ENCODE measurements around the gene NANOS2. TPM values are rescaled to one million over a fixed set of nuclear protein-coding genes. Genes with fewer than 3 reads are reported as not detected.

NANOS2 gene
- total and polyA plus RNA-seq, 2 of the 4 experiments (the other 2 are of a cell fraction), result not detected

DNA sequence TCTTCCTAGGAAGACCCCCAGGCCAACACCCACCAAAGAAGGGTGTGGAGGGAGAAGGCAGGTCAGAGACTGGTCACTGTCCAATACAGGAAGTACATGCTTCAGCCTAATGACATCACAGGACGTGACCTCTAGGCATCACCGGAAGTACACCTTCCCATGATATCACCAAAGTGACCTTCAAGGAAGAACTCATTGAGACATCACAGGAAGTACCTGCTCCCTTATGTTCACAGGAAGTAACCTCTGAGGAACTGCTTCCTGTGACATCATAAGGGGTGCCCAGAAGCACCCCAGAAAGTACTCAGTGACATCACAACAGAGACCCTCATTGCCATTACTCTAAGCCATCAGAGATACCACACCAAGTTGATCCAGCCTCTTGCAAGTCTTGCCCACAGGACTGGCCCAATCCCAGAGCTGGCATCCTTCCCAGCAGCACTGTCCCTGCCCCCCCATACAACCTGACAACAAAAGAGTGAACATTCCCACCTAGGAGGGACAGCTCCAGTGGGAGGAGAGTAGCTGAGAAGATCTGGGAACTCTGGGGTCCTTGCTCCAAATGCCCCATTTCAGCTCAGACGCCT, 24.2 kb upstream of the NANOS2 start:
- no peak overlapping the region for H3K23ac ChIP-seq (ENCODE audit: low read depth, low read length)
- in situ Hi-C loops (cut with MboI; ENCODE audit: low sequenced_read_pairs) (no loop called here), dilution Hi-C loops (cut with HindIII; ENCODE audit: low sequenced_read_pairs, unreplicated experiment) (no loop called here), intact Hi-C loops (cut with micrococcal nuclease) (no loop called here)
- no peak overlapping the region for H3K18ac ChIP-seq (ENCODE audit: low read depth, low read length)
- no peaks in the 10 kb centered on the region for H4K20me1 ChIP-seq (ENCODE audit: insufficient read depth, low read length)
- no peak overlapping the region for H3K9ac ChIP-seq (ENCODE audit: low read depth, low read length)
- no CpG with 5 or more reads among the region's 3 CpGs for WGBS, 2 experiments (ENCODE audit: extremely low coverage in 2 of 2, insufficient read length in 1 of 2)
- H3K36me3 ChIP-seq (ENCODE audit: control insufficient read depth, insufficient read depth, low read length), result no peaks in the 10 kb centered on the region
- H3K79me1 ChIP-seq (ENCODE audit: low read depth in 1 of 2, low read length in 2 of 2), result no peaks in the 10 kb centered on the region
- no peak overlapping the region for H4K5ac ChIP-seq (ENCODE audit: low read depth, low read length)
- H2BK15ac ChIP-seq (ENCODE audit: low read depth, low read length), result no peak overlapping the region
- H3K27me3 ChIP-seq (ENCODE audit: control insufficient read depth, insufficient read depth, low read length), result peaks cover 58% of the 10 kb centered on the region
- H2AFZ ChIP-seq (replicated peaks; ENCODE audit: low read length, poor library complexity), result peak overlapping the region; percentile 9
- no peak overlapping the region for H3K4me3 ChIP-seq (ENCODE audit: insufficient read depth, low read depth, low read length)
- ChIA-PET CTCF (no interaction called here), POLR2A (ENCODE audit: unreplicated experiment) (no interaction called here)
- DNase-seq (no peak), ATAC-seq (ENCODE audit: low read depth) (no peak)
- H2BK20ac ChIP-seq (ENCODE audit: low read depth, low read length), result no peak overlapping the region
- no peak overlapping the region for H2BK5ac ChIP-seq (ENCODE audit: low read depth, low read length, poor library complexity, severe bottlenecking)
- no peak overlapping the region for H3K56ac ChIP-seq (ENCODE audit: extremely low read depth, insufficient read depth, low read length)
- no peak overlapping the region for H3K4me2 ChIP-seq (ENCODE audit: low read depth, low read length)
- no peak for TF ChIP-seq POLR2A (IDR thresholded peaks at IDR 0.05; ENCODE audit: low read depth, low read length)
- TF ChIP-seq NFE2L2 (IDR thresholded peaks at IDR 0.05; ENCODE audit: low read depth, low read length), result no peak
- TF ChIP-seq BHLHE40 (IDR thresholded peaks at IDR 0.05; ENCODE audit: low read depth, low read length), result no peak
- no peak for TF ChIP-seq CHD1 (IDR thresholded peaks at IDR 0.05; ENCODE audit: low read depth, low read length)
- TF ChIP-seq, protein P1, sequence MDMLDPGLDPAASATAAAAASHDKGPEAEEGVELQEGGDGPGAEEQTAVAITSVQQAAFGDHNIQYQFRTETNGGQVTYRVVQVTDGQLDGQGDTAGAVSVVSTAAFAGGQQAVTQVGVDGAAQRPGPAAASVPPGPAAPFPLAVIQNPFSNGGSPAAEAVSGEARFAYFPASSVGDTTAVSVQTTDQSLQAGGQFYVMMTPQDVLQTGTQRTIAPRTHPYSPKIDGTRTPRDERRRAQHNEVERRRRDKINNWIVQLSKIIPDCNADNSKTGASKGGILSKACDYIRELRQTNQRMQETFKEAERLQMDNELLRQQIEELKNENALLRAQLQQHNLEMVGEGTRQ (IDR thresholded peaks at IDR 0.05; ENCODE audit: low read depth, low read length), result no peak
- no peak overlapping the region for H3K4ac ChIP-seq (ENCODE audit: low read depth, low read length)
- no TSS peak for BruUV-seq (replicated peaks)
- H4K8ac ChIP-seq (ENCODE audit: low read depth in 2 of 2, low read length in 2 of 2), result no peak overlapping the region
- H4K91ac ChIP-seq (ENCODE audit: insufficient read depth, low read depth, low read length), result no peak overlapping the region
- no peak overlapping the region for H3K27ac ChIP-seq (ENCODE audit: insufficient read depth, low read length)
- no peaks in the 10 kb centered on the region for H3K9me1 ChIP-seq (ENCODE audit: insufficient read depth, low read length)
- H2AK9ac ChIP-seq (replicated peaks; ENCODE audit: low read depth, low read length, poor library complexity), result no peak overlapping the region
- no peak overlapping the region for H3K14ac ChIP-seq (replicated peaks; ENCODE audit: low read depth, low read length)
- H3K9me3 ChIP-seq (ENCODE audit: control insufficient read depth, insufficient read depth, low read length), result no peaks in the 10 kb centered on the region; the same call in none of the 2 replicates
- H2BK120ac ChIP-seq (ENCODE audit: low read depth, low read length), result no peak overlapping the region
- no peaks in the 10 kb centered on the region for H3K4me1 ChIP-seq (ENCODE audit: control insufficient read depth, insufficient read depth, low read length)
- H2AK5ac ChIP-seq (ENCODE audit: low read depth, low read length), result no peak overlapping the region
